Stimulated activated CD4-positive, alpha-beta T cell treated with anti-CD3 and anti-CD28 coated beads, Interleukin-2, amount 100 ng/mL, for 48 hours (primary cell): ENCODE measurements around the gene NVL.

Experiments used
- DNase-seq, 2 donors: peaks; one replicate each; pipeline ENCODE4 v3.0.0-alpha.2; 2020

NVL gene

GRCh38 chr1:224189561-224189960 lies 140.4 kb downstream of the NVL start:
- DNase-seq, result no peak

DNA sequence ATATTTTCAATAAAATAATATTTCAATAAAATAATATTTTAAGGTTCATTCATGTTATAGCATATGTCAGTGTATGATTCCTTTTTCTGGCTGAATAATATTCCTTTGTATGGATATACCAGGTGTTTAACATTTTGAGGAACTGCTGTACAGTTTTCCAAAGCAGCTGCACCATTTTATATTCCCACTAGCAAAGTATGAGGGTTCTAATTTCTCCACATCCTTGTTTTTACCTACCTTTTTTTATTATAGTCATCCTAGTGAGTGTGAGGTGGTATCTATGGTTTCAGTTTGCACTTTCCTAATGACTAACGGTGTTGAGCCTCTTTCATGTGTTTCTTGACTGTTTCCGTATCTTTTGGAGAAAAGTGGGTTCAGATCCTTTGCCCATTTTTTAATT lies 141.7 kb downstream of the NVL start:
- no peak for DNase-seq

DNA sequence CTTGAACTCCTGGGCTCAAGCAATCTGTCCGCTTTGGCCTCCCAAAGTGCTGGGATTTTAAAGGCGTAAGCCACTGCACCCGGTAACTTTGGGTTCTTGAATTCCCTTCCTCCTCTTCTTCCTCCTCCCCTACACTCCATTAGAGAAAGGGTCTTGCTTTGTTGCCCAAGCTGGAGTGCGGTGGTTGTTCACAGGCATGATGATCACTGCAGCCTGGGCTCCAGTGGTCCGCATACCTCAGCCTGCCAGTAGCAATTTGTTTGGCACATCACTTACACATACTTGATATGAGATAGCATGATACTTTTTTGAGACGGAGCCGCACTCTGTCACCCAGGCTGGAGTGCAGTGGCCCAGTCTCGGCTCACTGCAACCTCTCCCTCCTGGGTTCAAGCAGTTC lies 144.8 kb downstream of the NVL start:
- DNase-seq, result no peak

GRCh38 chr1:224183591-224184312 lies 146.2 kb downstream of the NVL start:
- DNase-seq, result peak; percentile 51

GRCh38 chr1:224182866-224183590 lies 146.9 kb downstream of the NVL start, which contains the start of gene DEGS1:
Gene DEGS1, plus strand, starts transcription at chr1:224183240. Its CDS starts 97 bp downstream, at chr1:224183337.
- DNase-seq, result peak; percentile 60 to 78

GRCh38 chr1:224182057-224182865 lies 147.7 kb downstream of the NVL start:
- DNase-seq, result peak; percentile 32 to 33

- no peak for DNase-seq
Observed at GRCh38 chr1:224181453-224181810, 148.5 kb downstream of the NVL start.

DNA sequence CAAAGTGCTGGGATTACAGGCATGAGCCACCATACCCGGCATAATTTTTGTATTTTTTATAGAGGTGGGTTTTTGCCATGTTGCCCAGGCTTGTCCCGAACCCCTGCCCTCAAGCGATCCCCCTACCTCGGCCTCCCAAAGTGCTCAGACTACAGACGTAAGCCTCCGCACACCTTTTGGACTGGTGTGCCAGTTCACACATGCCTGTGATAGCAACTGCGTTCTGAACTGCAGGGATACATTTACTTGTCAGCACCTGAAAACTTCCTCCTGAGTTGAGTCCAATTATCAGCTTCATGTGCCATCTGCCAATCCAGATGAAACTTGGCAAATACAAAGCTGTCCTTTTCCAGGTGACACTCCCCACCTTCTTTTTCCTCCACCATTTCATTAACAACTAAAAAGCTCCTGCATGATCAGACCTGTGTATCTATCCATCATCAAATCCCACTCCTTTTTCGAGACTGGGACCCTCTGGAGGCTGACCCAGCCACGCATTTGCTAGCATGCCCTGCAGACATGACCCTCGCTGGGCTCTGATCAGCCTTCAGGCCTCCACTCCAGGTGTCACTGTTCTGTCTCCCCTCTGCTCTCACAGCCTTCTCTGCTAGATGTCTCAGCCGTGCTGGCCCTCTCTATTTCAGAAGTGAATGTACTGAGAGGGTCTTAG lies 149.1 kb downstream of the NVL start:
- no peak for DNase-seq

GRCh38 chr1:224178894-224179293 lies 151.1 kb downstream of the NVL start:
- no peak for DNase-seq

DNA sequence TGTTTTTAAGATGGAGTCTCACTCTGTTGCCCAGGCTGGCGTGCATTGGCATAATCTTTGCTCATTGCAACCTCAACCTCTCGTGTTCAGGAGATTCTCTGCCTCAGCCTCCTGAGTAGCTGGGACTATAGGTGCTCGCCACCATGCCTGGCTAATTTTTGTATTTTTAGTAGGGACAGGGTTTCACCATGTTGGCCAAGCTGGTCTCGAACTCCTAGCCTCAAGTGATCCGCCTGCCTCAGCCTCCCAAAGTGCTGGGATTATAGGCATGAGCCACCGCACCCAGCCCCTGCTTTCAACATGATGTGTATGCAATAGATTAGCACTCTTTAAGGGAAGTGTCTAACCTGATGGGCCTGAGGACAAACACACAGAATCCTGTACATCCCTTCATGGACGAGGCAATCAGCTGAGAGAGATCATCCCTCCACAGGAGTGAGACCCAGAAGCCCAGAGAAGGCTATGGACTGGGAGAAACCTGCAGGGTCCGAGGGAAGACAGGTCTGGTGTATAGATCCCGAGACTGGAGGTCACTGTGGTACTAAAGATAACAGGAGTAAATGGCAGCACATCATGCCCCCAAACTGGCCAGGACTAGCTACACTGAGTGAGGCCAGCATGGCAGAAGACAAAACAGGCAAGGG lies 152.5 kb downstream of the NVL start:
- no peak for DNase-seq
